DOHH2 (cell line): ENCODE results near the gene HDAC6.

ENCODE experiments used
- H3F3A ChIP-seq: fragments of 200-600 bp; sonication (generic), shearing (Covaris generic); 2 replicates; pipeline ENCODE4 v1.6.0; 2016; ENCODE audit warnings: antibody characterized with exemption, mild to moderate bottlenecking; ENCODE audit not compliant: control insufficient read depth, insufficient read depth
- H3K27ac ChIP-seq: fragments of 200-600 bp; sonication (generic); 2 replicates; pipeline ENCODE4 v1.5.1; 2014; ENCODE audit warnings: low read depth, mild to moderate bottlenecking, low read length, moderate library complexity
- H3K27me3 ChIP-seq: fragments of 200-600 bp; sonication (generic); 2 replicates; pipeline ENCODE4 v1.6.1; 2014; ENCODE audit warnings: mild to moderate bottlenecking, low read length, mixed read lengths; ENCODE audit not compliant: control insufficient read depth
- H3K36me3 ChIP-seq: fragments of 200-600 bp; sonication (generic); 2 replicates; pipeline ENCODE4 v1.6.1; 2014; ENCODE audit warnings: mild to moderate bottlenecking, low read length, moderate library complexity, mixed read lengths; ENCODE audit not compliant: control insufficient read depth
- H3K4me1 ChIP-seq: fragments of 200-600 bp; sonication (generic); 2 replicates; pipeline ENCODE4 v1.6.1; 2014; ENCODE audit warnings: mild to moderate bottlenecking, low read length, mixed read lengths; ENCODE audit not compliant: control insufficient read depth
- H3K4me2 ChIP-seq: fragments of 200-600 bp; sonication (generic); 2 replicates; pipeline ENCODE4 v1.6.0; 2014; ENCODE audit warnings: mild to moderate bottlenecking, low read length, moderate library complexity
- H3K4me3 ChIP-seq: fragments of 200-600 bp; sonication (generic); 2 replicates; pipeline ENCODE4 v1.5.1; 2014; ENCODE audit warnings: mild to moderate bottlenecking, low read length, mixed read lengths
- H3K79me2 ChIP-seq: fragments of 200-600 bp; sonication (generic); 2 replicates; pipeline ENCODE4 v1.6.1; 2014; ENCODE audit warnings: mild to moderate bottlenecking, low read length, mixed read lengths; ENCODE audit not compliant: control insufficient read depth
- H3K9me2 ChIP-seq: fragments of 200-600 bp; sonication (generic); replicated peaks from 2 replicates; pipeline ENCODE4 v1.6.1; 2014; ENCODE audit warnings: mild to moderate bottlenecking, low read length, mixed read lengths; ENCODE audit not compliant: control insufficient read depth
- H3K9me3 ChIP-seq: fragments of 200-600 bp; sonication (generic); 2 replicates; pipeline ENCODE4 v1.6.1; 2014; ENCODE audit warnings: antibody characterized with exemption, low read length, mixed read lengths; ENCODE audit not compliant: control insufficient read depth, insufficient read depth
- H4K20me1 ChIP-seq: fragments of 200-600 bp; sonication (generic); 2 replicates; pipeline ENCODE4 v1.6.0; 2014; ENCODE audit warnings: low read depth, mild to moderate bottlenecking, antibody characterized with exemption, low read length, moderate library complexity; ENCODE audit not compliant: control insufficient read depth, insufficient read depth
- EZH2phosphoT487 ChIP-seq: fragments of 200-600 bp; sonication (generic); IDR thresholded peaks from 2 replicates; pipeline ENCODE4 v1.6.1; 2017; ENCODE audit warnings: borderline replicate concordance, mild to moderate bottlenecking, antibody characterized with exemption, low read length, moderate library complexity, mixed read lengths
- TF ChIP-seq, protein P1 (sequence below): fragments of 200-600 bp; sonication (generic); IDR thresholded peaks from one replicate; pipeline ENCODE4 v1.5.1; 2014; ENCODE audit warnings: antibody characterized with exemption, mild to moderate bottlenecking, low read depth, low read length; ENCODE audit not compliant: poor library complexity, severe bottlenecking

The HDAC6 gene

DNA sequence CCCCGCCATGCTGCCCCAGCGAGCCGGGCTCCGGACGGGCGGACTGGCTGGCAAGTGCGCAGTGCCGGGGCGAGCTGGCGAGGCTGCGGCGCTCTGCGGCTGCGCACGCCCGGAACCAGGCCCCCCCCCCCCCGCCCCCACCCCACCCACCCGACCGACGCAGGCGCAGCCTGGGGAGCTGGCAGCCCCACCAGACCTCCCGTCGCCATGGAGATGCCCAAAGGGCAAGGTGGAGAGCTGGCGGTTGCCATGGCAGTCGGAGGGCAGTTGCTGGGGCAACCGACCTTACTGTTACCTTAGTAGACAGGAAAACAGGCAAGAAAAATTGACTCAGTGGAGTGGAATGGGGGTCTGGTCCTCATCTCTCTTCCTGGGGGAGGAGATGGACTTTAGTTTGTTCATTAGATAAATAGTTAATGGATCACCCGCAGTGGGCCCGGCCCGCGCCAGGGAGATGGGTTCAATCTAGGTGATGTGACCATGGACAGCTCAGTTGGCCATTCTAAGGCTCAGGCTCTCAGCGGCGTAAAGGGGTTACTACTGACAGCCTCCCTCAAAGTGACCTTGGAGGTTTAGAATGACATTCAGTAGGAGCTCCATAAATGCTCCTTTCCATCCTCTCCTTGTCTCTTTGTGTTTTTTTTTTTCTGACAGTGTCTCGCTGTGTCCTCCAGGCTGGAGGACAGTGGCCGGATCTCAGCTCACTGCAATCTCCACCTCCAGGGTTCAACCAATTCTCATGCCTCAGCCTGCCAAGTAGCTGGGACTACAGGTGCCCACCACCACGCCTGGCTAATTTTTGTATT is 33.9 kb downstream of the HDAC6 start, which contains the start of gene PCSK1N:
TSS of gene PCSK1N (minus strand) at position 87 of the 806 bp plus-strand sequence. CDS start at position 9, 78 bp downstream.
- H3K27me3 ChIP-seq: peaks cover 4% of the 10 kb centered on the region; the same call in 1 of the 2 replicates

GRCh38 chrX:48839686-48840085 is 37.8 kb downstream of the HDAC6 start:
- no peak overlapping the region for H3K4me3 ChIP-seq
- no peak overlapping the region for H3K27ac ChIP-seq
- H3K4me1 ChIP-seq: no peaks in the 10 kb centered on the region
- H3K4me2 ChIP-seq: no peak overlapping the region
- no peaks in the 10 kb centered on the region for H3K9me2 ChIP-seq
- H3K36me3 ChIP-seq: no peaks in the 10 kb centered on the region
- H3F3A ChIP-seq: no peaks in the 10 kb centered on the region
- TF ChIP-seq EZH2phosphoT487: no peak
- TF ChIP-seq, protein P1, sequence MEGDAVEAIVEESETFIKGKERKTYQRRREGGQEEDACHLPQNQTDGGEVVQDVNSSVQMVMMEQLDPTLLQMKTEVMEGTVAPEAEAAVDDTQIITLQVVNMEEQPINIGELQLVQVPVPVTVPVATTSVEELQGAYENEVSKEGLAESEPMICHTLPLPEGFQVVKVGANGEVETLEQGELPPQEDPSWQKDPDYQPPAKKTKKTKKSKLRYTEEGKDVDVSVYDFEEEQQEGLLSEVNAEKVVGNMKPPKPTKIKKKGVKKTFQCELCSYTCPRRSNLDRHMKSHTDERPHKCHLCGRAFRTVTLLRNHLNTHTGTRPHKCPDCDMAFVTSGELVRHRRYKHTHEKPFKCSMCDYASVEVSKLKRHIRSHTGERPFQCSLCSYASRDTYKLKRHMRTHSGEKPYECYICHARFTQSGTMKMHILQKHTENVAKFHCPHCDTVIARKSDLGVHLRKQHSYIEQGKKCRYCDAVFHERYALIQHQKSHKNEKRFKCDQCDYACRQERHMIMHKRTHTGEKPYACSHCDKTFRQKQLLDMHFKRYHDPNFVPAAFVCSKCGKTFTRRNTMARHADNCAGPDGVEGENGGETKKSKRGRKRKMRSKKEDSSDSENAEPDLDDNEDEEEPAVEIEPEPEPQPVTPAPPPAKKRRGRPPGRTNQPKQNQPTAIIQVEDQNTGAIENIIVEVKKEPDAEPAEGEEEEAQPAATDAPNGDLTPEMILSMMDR: no peak
- H4K20me1 ChIP-seq: no peaks in the 10 kb centered on the region
- no peaks in the 10 kb centered on the region for H3K9me3 ChIP-seq
- no peaks in the 10 kb centered on the region for H3K79me2 ChIP-seq
- H3K27me3 ChIP-seq: peaks cover 3% of the 10 kb centered on the region; the same call in 1 of the 2 replicates

More for the DNA sequence above, 33.9 kb downstream of the HDAC6 start, which contains the start of gene PCSK1N:
- Histone ChIP-seq H3K79me2 (no peaks in the 10 kb centered on the region), H4K20me1 (no peaks in the 10 kb centered on the region), H3K36me3 (no peaks in the 10 kb centered on the region), H3F3A (no peaks in the 10 kb centered on the region), H3K9me3 (no peaks in the 10 kb centered on the region), H3K4me1 (no peaks in the 10 kb centered on the region), H3K9me2 (no peaks in the 10 kb centered on the region), H3K27ac (no peak within 1 kb of the TSS), H3K4me2 (no peak within 1 kb of the TSS), H3K4me3 (no peak within 1 kb of the TSS)
- TF ChIP-seq, protein P1: no peak
- no peak for TF ChIP-seq EZH2phosphoT487

DNA sequence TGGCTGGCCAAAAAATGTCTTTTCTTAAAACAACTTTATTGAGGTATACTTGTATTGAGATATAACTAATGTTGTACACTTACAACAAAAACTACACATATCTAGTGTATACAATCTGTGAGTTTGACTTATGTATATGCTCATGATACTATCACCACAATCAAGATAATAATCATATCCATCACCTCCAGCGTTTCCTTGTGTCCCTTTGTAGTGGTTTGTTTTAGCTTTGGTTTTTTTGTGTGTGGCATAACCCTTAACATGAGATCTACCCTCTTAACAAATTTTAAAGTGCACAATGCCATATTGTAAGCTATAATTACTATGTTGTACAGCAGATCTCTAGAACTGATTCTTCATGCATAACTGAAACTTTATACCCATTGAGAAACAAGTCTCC is 47.0 kb downstream of the HDAC6 start:
- Histone ChIP-seq H3K4me3 (no peak overlapping the region), H3F3A (no peaks in the 10 kb centered on the region), H3K27me3 (no peaks in the 10 kb centered on the region), H3K9me3 (no peaks in the 10 kb centered on the region), H3K4me2 (no peak overlapping the region), H3K27ac (no peak overlapping the region), H3K9me2 (no peaks in the 10 kb centered on the region), H3K4me1 (no peaks in the 10 kb centered on the region), H3K36me3 (no peaks in the 10 kb centered on the region), H3K79me2 (no peaks in the 10 kb centered on the region), H4K20me1 (no peaks in the 10 kb centered on the region)
- TF ChIP-seq EZH2phosphoT487: no peak
- TF ChIP-seq, protein P1: no peak
